GM19468 (cell line): ENCODE measurements around the gene KRTAP2-3.
"Not testable (repeated sequence)": the region's sequence is repeated elsewhere in the genome, so short reads cannot be mapped to it uniquely, and the experiment has no call there.

Source experiments
- ATAC-seq: cut with Tn5 transposase; IDR thresholded peaks from one replicate; pipeline ENCODE4 v1.9.1; 2021; ENCODE audit warnings: mild to moderate bottlenecking, moderate library complexity, moderate number of reproducible peaks; ENCODE audit not compliant: unreplicated experiment; ENCODE audit errors: extremely low read depth

Gene KRTAP2-3

DNA sequence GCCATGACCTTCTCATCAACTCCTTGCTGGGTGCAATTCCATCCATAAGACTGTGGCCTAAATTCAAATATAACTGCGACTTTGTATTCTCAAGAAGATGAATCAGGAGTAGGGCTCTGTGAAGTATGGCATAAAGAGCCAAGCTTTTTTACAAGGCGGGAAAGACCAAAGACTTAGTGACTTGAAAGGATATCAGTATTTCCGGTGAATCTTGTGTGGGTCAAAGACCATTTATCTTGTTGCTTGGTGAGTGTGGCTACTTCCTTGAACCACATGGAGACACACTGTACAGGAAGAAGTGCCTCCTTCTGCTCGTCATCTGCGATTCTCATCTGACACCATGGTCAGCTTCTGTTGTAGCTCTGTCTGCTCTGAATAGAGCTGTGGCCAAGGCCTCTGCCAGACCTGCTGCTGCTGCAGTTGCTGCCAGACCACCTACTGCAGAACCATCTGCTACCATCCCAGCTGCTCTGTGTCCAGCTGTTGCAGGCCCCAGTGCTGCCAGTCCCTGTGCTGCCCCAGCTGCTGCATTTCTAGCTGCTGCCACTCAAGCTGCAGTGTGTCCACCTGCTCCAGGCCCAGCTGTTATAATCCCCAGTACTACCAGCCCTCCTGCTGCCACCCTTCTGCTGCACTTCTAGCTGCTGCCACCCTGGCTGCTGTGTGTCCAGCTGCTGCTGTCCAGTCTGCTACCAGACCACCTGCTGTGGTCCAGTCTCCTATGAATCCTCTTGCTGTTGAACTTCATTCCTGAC, 11.9 kb upstream of the KRTAP2-3 start:
- ATAC-seq: no peak

DNA sequence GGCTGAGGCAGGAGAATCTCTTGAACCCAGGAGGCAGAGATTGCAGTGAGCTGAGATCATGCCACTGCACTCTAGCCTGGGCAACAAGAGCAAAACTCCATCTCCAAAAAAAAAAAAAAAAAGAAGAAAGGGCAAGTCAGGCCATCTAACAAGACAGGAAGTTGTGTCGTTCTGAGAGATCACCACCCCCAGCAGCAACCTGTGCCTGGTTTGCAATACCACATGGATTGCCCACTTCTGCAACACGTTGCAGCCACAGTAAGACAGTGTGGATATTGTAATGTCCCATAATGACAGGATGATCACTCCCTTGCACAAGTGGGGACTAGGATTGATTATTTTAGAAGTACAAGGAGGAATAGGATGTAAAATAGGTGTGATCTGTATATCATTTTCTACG, 9.1 kb upstream of the KRTAP2-3 start:
- ATAC-seq: no peak

DNA sequence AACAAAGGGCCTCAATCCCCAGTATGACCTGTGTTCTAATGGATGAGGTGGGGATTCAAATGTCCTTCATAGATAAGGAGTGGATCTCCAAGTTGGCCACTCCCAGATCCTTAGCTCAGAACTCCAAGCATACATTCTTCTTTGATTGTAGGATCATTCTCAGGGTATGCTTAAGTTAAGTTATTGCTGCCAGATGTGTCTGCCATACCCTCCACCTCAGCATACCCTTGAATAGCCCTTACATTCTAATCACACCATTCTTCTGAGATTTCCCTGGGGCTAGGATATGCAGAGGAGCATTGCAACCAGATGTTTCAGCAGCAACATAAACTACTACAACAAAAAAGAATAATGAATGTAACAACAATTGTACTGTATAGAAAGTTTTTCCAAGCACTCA, 7.4 kb upstream of the KRTAP2-3 start:
- no peak for ATAC-seq

DNA sequence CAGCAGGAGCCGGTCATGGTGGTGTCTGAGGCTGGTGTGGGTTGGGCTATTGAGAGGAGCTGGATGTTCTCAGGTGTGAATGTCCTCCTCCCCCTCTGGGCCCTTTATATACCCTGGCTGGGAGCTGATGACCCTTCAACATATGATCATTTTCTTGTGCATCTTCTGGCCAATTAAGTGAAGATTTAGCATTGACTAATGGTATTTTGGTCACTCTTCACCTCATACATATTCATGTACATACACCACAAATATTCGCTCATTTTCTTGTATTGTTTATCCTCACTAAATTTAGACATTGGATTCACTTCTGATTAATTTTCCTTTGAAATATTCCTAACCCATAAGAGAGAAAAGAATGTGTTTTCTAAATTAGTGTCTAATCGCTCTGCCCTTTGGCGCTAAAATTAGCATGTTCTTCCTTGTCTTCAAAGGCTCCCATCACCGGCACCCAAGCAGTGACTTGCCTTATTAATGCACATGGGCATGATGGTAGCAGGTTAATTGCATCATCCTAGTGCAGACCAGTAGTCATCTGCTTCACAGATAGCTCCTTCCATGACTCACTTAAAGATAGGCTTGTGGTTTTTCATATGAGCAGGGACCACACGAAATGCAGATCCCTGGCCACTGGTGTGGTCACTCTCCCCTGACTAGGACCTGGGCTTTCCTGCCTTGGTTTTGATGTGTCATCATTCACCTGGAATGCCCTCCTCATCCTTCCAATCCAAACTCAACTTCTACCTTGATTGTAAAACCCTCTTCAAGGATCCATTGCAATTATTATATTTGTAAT, 6.1 kb upstream of the KRTAP2-3 start, which contains the start of gene KRTAP2-4:
KRTAP2-4 (minus strand) TSS at position 51 of the 796 bp plus-strand sequence; CDS start at position 17, 34 bp downstream.
- no peak for ATAC-seq

DNA sequence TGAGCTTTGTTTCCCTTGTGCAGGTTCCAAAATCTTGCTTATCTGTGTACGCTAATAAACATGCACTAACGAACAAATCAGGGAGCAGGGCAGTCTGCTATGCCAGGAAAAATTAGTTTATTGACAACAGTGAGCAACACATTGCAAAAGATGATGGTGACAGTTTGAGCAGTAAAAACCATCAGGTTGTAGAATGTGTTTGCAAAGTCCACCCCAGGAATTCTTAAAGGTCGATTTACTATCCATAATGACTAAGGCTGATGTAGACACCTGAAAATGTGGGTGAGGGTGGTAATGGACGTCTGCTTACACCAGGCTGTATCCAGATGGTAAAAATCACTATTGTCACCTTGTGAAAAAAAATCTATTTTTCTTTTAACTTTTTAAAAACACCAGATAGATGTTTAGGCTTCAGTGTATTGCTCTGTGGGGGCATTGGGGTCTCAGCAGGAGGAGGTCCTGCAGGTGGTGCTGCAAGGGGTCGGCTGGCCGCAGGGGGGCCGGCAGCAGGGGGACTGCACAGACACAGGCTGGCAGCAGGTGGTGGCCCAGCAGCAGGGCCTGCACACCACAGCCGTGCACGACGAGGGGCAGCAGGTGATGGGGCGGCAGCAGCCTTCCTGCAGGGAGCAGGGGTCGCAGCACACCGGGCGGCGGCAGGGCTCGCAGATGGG, 5.2 kb upstream of the KRTAP2-3 start:
- not testable (repeated sequence) for ATAC-seq

DNA sequence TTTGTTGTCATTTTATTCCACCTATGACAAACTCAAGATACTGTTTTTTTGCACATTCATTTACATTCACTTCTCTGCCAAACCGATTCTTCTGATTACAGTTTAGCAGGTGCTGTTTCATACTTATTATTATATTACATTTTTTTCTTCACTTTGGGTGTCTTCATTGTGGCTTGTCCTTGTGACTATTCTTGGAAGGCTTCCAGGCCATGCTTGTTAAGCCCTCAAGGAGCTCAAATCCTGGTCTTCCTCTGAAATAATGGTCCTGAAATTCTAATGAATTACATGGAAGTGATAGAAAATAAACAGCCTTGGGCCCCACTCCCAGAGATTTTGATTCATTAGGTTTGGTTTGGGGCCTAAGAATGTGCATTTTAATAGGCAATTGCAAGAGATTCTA, 4.4 kb upstream of the KRTAP2-3 start:
- no peak for ATAC-seq

DNA sequence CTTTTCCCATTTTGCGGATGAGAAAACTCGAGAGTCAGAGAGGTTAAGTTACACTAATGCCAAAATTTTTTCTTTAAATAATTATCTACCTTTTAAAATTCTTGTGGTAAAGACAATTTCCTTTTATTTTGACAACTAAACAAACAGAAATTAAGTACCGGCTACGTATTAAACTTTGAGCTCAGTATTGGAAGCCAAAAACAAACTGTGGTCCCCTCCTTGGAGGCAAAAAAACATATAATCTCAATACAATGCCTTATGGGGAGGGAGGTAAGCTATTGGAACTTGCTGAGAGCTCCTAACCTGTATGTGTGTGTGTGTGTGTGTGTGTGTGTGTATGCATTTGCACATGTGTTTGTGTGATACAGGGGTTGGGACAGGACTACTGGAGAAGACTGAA, 3.5 kb upstream of the KRTAP2-3 start:
- ATAC-seq: no peak

DNA sequence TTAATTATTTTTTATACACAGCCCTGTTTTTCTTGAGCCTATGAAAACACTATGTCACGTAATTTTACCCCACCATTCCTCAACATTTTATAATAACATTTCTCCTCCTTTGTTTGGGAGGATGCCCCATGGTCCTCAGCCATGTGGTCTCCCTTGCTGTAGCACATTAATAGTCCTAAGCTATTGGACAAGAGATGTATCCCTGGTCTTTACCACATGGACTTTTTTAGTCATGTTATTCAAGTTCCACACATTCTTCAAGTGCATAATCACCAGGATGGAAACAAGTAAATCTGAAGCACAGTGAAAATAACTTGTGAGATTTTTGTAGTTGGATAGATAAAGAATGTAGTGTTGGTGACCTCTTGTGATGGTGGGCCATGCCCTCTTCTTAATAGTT, 2.0 kb upstream of the KRTAP2-3 start:
- ATAC-seq: no peak

DNA sequence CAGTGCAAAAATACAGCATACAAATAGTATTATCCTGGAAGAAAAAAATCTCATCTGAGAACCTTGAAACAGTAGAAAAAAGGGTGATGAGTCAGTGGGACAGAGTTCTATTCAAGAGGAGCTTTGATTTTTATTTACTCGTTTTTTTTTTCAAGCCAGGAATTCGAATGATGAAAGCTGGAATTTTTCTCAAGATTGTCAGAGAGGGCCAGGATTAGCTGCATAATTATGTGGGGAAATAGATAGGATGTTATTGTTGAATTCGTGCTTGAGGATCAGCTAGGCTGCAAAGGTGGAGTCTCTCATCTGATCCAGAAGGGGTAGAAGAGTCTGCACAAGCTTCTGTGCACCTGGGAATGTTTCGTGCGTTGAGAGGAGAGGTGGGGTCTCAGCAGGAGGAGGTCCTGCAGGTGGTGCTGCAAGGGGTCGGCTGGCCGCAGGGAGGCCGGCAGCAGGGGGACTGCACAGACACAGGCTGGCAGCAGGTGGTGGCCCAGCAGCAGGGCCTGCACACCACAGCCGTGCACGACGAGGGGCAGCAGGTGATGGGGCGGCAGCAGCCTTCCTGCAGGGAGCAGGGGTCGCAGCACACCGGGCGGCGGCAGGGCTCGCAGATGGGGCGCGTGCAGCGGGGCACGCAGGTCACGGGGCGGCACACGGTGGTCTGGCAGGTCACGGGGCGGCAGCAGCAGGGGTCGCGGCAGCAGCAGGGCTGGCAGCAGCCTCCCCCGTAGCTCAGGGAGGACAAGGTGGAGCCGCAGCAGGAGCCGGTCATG, 450 bp downstream of the KRTAP2-3 start:
- ATAC-seq: not testable (repeated sequence)

DNA sequence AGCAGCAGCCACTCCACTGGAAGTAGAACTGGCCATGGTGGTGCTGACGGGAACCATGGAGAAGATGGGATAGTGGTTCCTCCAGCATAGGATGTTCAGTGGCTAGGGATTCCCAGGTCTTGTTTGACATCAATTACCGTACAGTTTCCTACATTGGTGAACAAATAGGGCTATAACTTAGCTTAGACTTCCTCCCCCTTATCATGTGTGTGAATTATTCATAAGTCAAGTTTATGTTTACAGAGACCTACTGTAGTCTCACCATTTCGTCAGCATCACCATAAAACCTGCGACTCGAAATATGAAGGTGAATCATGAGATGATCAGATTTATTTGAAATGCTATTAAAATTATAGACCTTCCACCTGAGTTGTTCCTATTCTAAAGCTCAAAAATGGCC, 1.2 kb downstream of the KRTAP2-3 start:
- no peak for ATAC-seq

DNA sequence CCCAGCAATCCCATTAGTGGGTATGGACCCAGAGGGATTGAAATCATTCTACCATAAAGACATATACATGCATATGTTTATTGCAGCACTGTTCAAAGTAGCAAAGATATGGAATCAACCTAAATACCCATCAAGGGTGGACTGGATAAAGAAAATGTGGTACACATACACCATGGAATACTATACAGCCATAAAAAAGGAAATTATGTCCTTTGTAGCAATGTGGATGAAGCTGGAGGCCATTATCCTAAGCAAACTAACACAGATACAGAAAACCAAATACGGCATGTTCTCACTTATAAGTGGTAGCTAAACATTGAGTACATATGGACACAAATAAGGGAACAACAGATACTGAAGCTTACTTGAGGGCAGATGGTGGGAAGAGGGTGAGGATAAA, 2.4 kb downstream of the KRTAP2-3 start:
- no peak for ATAC-seq

DNA sequence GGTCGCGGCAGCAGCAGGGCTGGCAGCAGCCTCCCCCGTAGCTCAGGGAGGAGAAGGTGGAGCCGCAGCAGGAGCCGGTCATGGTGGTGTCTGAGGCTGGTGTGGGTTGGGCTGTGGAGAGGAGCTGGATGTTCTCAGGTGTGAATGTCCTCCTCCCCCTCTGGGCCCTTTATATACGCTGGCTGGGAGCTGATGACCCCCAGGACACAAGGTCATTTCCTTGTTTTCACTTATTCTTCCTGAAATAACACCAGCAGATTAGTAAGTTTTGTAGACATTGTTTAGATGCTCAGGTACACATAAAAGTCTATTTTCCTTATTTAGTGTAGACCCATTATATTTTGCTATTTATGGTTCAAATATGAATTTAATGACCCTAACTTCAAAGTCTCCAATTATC, 4.8 kb downstream of the KRTAP2-3 start, which contains the start of gene KRTAP2-2:
KRTAP2-2 (minus strand) TSS at position 101 of the 400 bp plus-strand sequence; CDS start at position 82, 19 bp downstream.
- not testable (repeated sequence) for ATAC-seq

DNA sequence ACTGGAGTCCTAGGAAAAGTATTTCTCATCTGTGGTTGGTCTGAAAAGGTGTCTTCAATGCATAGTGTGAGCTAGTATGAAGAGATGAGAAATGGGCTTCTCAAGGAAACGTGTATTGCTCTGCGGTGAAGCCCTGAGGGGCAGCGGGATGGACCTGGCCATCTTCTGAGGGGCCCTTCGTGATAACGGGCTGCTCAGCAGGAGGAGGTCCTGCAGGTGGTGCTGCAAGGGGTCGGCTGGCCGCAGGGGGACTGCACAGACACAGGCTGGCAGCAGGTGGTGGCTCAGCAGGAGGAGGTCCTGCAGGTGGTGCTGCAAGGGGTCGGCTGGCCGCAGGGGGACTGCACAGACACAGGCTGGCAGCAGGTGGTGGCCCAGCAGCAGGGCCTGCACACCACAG, 5.4 kb downstream of the KRTAP2-3 start:
- ATAC-seq: not testable (repeated sequence)

DNA sequence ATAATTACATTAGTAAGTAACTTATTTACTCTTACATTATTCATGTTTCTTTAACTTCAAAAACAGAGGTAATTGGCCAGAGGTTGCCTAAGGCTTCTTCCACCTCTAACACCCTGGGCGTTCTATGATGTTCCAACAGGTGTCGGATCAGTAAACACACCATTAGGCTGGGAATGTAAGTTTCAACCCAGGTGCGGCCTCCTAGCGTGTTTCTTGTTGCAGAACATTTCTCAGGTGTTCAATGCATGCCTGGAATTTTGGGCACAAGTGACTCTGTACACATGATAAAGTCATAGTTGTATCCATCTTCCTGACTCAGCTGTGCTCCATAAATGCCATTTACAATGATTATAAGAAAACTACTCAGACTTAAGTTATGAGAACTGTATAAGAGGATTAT, 5.9 kb downstream of the KRTAP2-3 start:
- ATAC-seq: no peak

DNA sequence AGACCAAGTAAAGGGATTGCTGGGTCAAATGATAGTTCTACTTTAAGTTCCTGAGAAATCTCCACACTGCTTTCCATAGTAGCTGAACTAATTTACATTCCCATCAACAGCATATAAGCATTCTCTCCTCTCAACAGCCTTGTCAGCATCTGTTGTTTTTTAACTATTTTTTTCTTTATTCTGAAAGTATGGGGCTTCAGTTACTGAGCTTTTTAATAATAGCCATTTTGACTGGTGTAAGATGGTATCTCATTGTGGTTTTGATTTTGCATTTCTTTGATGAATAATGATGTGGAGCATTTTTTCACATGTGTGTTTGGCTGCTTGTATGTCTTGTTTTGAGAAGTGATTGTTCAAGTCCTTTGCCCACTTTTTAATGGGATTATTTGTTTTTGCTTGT, 7.3 kb downstream of the KRTAP2-3 start:
- ATAC-seq: no peak

DNA sequence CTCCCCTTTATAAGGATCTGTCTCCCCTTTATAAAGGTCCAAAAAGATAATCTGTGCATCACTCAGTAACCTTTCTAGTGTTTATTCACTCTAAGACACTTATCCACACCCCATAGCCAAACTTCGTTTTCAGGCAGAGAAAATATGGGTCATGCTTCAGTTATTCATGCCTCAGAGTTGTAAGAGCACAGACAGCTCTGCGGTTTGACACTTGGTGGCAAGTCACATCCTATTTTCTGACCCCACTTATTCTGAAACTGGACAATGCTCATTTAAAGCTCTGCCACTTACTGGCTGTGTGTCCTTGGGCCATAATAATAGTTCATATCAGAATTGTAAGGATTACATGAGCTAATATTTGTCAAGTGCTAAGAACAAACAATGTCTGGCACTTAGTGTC, 10.8 kb downstream of the KRTAP2-3 start:
- no peak for ATAC-seq

DNA sequence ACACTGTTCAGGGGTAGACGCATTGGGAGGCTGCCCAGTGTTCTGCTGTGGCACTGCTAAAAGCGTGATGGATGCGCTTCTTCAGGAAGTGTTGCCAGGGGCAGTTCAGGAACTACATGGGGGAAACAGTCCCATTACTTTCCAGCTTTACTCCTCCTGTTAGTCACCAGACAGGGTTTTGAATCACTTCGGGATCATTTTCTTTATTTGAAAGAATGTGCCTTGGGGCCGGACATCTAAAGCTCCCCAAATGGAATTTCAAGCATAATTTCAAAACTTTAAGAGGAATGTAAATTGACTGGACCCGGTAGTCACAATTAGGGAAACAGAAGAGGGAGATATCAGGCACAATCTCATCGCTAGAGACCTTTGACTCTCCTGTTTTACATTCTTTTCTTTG, 11.5 kb downstream of the KRTAP2-3 start:
- ATAC-seq: no peak

DNA sequence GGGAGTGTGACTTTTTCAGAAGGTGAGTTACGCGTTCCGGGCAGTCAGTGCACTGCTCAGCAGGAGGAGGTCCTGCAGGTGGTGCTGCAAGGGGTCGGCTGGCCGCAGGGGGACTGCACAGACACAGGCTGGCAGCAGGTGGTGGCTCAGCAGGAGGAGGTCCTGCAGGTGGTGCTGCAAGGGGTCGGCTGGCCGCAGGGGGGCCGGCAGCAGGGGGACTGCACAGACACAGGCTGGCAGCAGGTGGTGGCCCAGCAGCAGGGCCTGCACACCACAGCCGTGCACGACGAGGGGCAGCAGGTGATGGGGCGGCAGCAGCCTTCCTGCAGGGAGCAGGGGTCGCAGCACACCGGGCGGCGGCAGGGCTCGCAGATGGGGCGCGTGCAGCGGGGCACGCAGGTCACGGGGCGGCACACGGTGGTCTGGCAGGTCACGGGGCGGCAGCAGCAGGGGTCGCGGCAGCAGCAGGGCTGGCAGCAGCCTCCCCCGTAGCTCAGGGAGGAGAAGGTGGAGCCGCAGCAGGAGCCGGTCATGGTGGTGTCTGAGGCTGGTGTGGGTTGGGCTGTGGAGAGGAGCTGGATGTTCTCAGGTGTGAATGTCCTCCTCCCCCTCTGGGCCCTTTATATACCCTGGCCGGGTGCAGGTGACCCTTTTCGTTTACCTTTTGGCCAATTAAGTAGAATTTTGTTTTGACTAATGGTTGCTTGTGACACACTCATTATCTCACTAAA, 13.0 kb downstream of the KRTAP2-3 start, which contains the start of gene KRTAP2-1:
KRTAP2-1 (minus strand) TSS at position 582 of the 731 bp plus-strand sequence; CDS start at position 533, 49 bp downstream.
- ATAC-seq: not testable (repeated sequence)

DNA sequence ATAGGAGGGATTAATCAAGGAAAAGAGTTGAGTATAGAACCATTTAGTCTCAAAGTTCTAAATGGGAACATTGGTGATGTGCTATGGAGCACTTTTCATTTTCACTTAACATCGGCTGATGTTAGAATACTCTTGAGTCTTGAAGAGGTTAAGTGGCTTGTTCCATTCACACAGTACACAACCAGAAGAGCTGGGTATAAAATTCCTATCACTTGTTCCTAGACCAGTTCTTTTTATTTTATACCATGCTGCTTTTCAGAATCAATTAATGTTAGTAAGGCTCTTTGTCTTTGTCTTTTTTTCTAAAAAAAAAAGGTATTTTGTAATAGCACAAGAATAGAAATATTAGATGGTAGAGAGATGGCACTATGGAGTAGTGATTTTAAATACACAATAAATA, 17.0 kb downstream of the KRTAP2-3 start:
- ATAC-seq: no peak
